ENCODE measurements around the gene NSD2. TPM values are rescaled to one million over a fixed set of nuclear protein-coding genes. Genes with fewer than 3 reads are reported as not detected.
A peak's percentile ranks its signal among the peaks of the same experiment; 100 is the strongest.

Gene NSD2
- total RNA-seq, 1 donor from 2014 or later = 44.6 TPM

- intact Hi-C loops (cut with micrococcal nuclease) = no loop called here
- no peak for TF ChIP-seq CTCF (IDR thresholded peaks at IDR 0.05)
- no peaks in the 10 kb centered on the region for H3K9me3 Mint-ChIP-seq
- H3K36me3 Mint-ChIP-seq (ENCODE audit: low read depth) = peaks cover 26% of the 10 kb centered on the region
- DNase-seq (no peak), ATAC-seq (ENCODE audit: low read depth) (no peak)
- ChIA-PET CTCF (no interaction called here), POLR2A (no interaction called here)
- H3K27me3 Mint-ChIP-seq = no peaks in the 10 kb centered on the region
- peaks cover 19% of the 10 kb centered on the region for H3K4me1 Mint-ChIP-seq
- H3K27ac Mint-ChIP-seq = no peak overlapping the region
- no peak overlapping the region for H3K4me3 Mint-ChIP-seq
These were observed 20.9 kb upstream of the NSD2 start for GRCh38 chr4:1850276-1850675.

GRCh38 chr4:1851160-1851559, 20.0 kb upstream of the NSD2 start:
- ChIA-PET CTCF (no interaction called here), POLR2A (no interaction called here)
- Mint-ChIP-seq H3K4me1 (peaks cover 19% of the 10 kb centered on the region), H3K36me3 (ENCODE audit: low read depth) (peaks cover 24% of the 10 kb centered on the region), H3K9me3 (no peaks in the 10 kb centered on the region), H3K4me3 (no peak overlapping the region), H3K27ac (no peak overlapping the region), H3K27me3 (no peaks in the 10 kb centered on the region)
- intact Hi-C loops (cut with micrococcal nuclease) = no loop called here
- DNase-seq = no peak
- TF ChIP-seq CTCF (IDR thresholded peaks at IDR 0.05) = no peak
- ATAC-seq (ENCODE audit: low read depth) = no peak

- peaks cover 20% of the 10 kb centered on the region for H3K4me1 Mint-ChIP-seq
- H3K36me3 Mint-ChIP-seq (ENCODE audit: low read depth) = peaks cover 19% of the 10 kb centered on the region
- no peak overlapping the region for H3K4me3 Mint-ChIP-seq
- intact Hi-C loops (cut with micrococcal nuclease) = no loop called here
- ChIA-PET CTCF (no interaction called here), POLR2A (no interaction called here)
- H3K27ac Mint-ChIP-seq = no peak overlapping the region
- no peaks in the 10 kb centered on the region for H3K9me3 Mint-ChIP-seq
- TF ChIP-seq CTCF (IDR thresholded peaks at IDR 0.05) = no peak
- no peak for DNase-seq
- no peak for ATAC-seq (ENCODE audit: low read depth)
- H3K27me3 Mint-ChIP-seq = no peaks in the 10 kb centered on the region
These were observed 19.4 kb upstream of the NSD2 start for GRCh38 chr4:1851575-1852410.

GRCh38 chr4:1852904-1853623, 18.1 kb upstream of the NSD2 start:
- CTCF ChIA-PET = interaction anchor here (1.3 kb wide), 1 partner anchor 160 kb away, joined by 3 read pairs; no protein-coding TSS in a partner anchor
- intact Hi-C loops (cut with micrococcal nuclease) = no loop called here

More at GRCh38 chr4:1852904-1853623, 18.1 kb upstream of the NSD2 start:
- Mint-ChIP-seq H3K27ac (no peak overlapping the region), H3K4me3 (peak overlapping the region; percentile 45), H3K9me3 (no peaks in the 10 kb centered on the region), H3K36me3 (ENCODE audit: low read depth) (peaks cover 13% of the 10 kb centered on the region), H3K27me3 (no peaks in the 10 kb centered on the region), H3K4me1 (peaks cover 26% of the 10 kb centered on the region)
- ATAC-seq (ENCODE audit: low read depth) = no peak
- TF ChIP-seq CTCF (IDR thresholded peaks at IDR 0.05) = no peak
- no peak for DNase-seq
- POLR2A ChIA-PET = no interaction called here
